SU-DHL-6 (cell line): ENCODE results near the gene SSX2IP.
"Not testable (repeated sequence)": the region's sequence is repeated elsewhere in the genome, so short reads cannot be mapped to it uniquely, and the experiment has no call there.

Source experiments
- H2AFZ ChIP-seq: fragments of 200-600 bp; sonication (generic); 2 replicates; pipeline ENCODE4 v1.6.1; 2014; ENCODE audit warnings: low read depth, mild to moderate bottlenecking, moderate library complexity, mixed read lengths, antibody characterized with exemption, low read length; ENCODE audit not compliant: severe bottlenecking
- H3F3A ChIP-seq: fragments of 200-600 bp; shearing (Covaris generic); 2 replicates; pipeline ENCODE4 v1.6.0; 2016; ENCODE audit warnings: antibody characterized with exemption, mild to moderate bottlenecking; ENCODE audit not compliant: insufficient read depth
- H3K27ac ChIP-seq: fragments of 200-600 bp; sonication (generic); 2 replicates; pipeline ENCODE4 v1.5.1; 2016; ENCODE audit warnings: low read depth, mild to moderate bottlenecking, low read length, moderate library complexity, mixed read lengths
- H3K27me3 ChIP-seq: fragments of 200-600 bp; sonication (generic), shearing (Covaris generic); 2 replicates; pipeline ENCODE4 v1.6.0; 2014; ENCODE audit warnings: mild to moderate bottlenecking, low read length
- H3K36me3 ChIP-seq: fragments of 200-600 bp; sonication (generic); 2 replicates; pipeline ENCODE4 v1.6.1; 2014; ENCODE audit warnings: mild to moderate bottlenecking, low read length, mixed read lengths
- H3K4me2 ChIP-seq: fragments of 300-600, 200-600 bp; shearing (Covaris generic), sonication (generic); 2 replicates; pipeline ENCODE4 v1.6.0; 2014; ENCODE audit warnings: low read length, low read depth, mild to moderate bottlenecking; ENCODE audit not compliant: poor library complexity, severe bottlenecking
- H3K4me3 ChIP-seq: fragments of 200-600 bp; sonication (generic); 2 replicates; pipeline ENCODE4 v1.5.1; 2014; ENCODE audit warnings: antibody characterized with exemption, low read length, mild to moderate bottlenecking, mixed read lengths; ENCODE audit not compliant: insufficient read depth, poor library complexity, severe bottlenecking
- H3K79me2 ChIP-seq: fragments of 200-600 bp; sonication (generic); 2 replicates; pipeline ENCODE4 v1.6.1; 2014; ENCODE audit warnings: mild to moderate bottlenecking, low read length, moderate library complexity; ENCODE audit not compliant: insufficient read depth
- H3K9ac ChIP-seq: fragments of 200-600 bp; sonication (generic); 2 replicates; pipeline ENCODE4 v1.7.0; 2014; ENCODE audit warnings: mild to moderate bottlenecking, low read length
- H3K9me2 ChIP-seq: fragments of 200-600 bp; sonication (generic); replicated peaks from 2 replicates; pipeline ENCODE4 v1.6.1; 2014; ENCODE audit warnings: low read length; ENCODE audit not compliant: insufficient read depth
- H3K9me3 ChIP-seq: fragments of 200-600 bp; sonication (generic); 2 replicates; pipeline ENCODE4 v1.6.1; 2014; ENCODE audit warnings: low read length, mixed read lengths; ENCODE audit not compliant: insufficient read depth
- H4K20me1 ChIP-seq: fragments of 200-600 bp; sonication (generic); 2 replicates; pipeline ENCODE4 v1.6.1; 2014; ENCODE audit warnings: low read depth, mild to moderate bottlenecking, antibody characterized with exemption, low read length, moderate library complexity, mixed read lengths
- CTCF ChIP-seq: fragments of 200-600 bp; sonication (generic); IDR thresholded peaks from one replicate; pipeline ENCODE4 v1.5.1; 2017; ENCODE audit warnings: antibody characterized with exemption, mild to moderate bottlenecking, low read length, moderate library complexity; ENCODE audit not compliant: insufficient read depth, poor library complexity, severe bottlenecking
- EZH2phosphoT487 ChIP-seq: fragments of 200-600 bp; sonication (generic), shearing (Covaris generic); conservative IDR thresholded peaks from 2 replicates; pipeline ENCODE4 v1.6.1; 2018; ENCODE audit warnings: mild to moderate bottlenecking, antibody characterized with exemption, low read length, moderate library complexity, mixed read lengths

Gene SSX2IP

GRCh38 chr1:84722794-84723193 lies 32.5 kb upstream of the SSX2IP start:
- H3K27me3 ChIP-seq = no peaks in the 10 kb centered on the region
- no peak overlapping the region for H3K27ac ChIP-seq
- TF ChIP-seq CTCF (no peak), EZH2phosphoT487 (no peak)
- H3K9ac ChIP-seq = no peak overlapping the region
- no peak overlapping the region for H3K4me3 ChIP-seq
- H3K4me2 ChIP-seq = no peak overlapping the region
- no peaks in the 10 kb centered on the region for H3K9me3 ChIP-seq
- H2AFZ ChIP-seq = no peak overlapping the region
- no peaks in the 10 kb centered on the region for H3K36me3 ChIP-seq
- no peaks in the 10 kb centered on the region for H4K20me1 ChIP-seq
- no peaks in the 10 kb centered on the region for H3K9me2 ChIP-seq
- no peaks in the 10 kb centered on the region for H3F3A ChIP-seq
- no peaks in the 10 kb centered on the region for H3K79me2 ChIP-seq

- not testable (repeated sequence) for H3K27me3 ChIP-seq, H3F3A ChIP-seq, H3K79me2 ChIP-seq, H3K9me3 ChIP-seq, H4K20me1 ChIP-seq, H3K9ac ChIP-seq, H3K27ac ChIP-seq, H3K36me3 ChIP-seq, H3K4me3 ChIP-seq, H2AFZ ChIP-seq, H3K4me2 ChIP-seq, H3K9me2 ChIP-seq
These were observed 31.6 kb upstream of the SSX2IP start for GRCh38 chr1:84721872-84722271.

GRCh38 chr1:84721152-84721551 lies 30.9 kb upstream of the SSX2IP start:
- no peak overlapping the region for H3K27ac ChIP-seq
- no peak overlapping the region for H3K4me2 ChIP-seq
- H2AFZ ChIP-seq = no peak overlapping the region
- no peaks in the 10 kb centered on the region for H3K27me3 ChIP-seq
- no peaks in the 10 kb centered on the region for H3K9me3 ChIP-seq
- H3K36me3 ChIP-seq = no peaks in the 10 kb centered on the region
- H3K9me2 ChIP-seq = no peaks in the 10 kb centered on the region
- H3K9ac ChIP-seq = no peak overlapping the region
- H3K79me2 ChIP-seq = no peaks in the 10 kb centered on the region
- no peaks in the 10 kb centered on the region for H4K20me1 ChIP-seq
- H3K4me3 ChIP-seq = no peak overlapping the region
- TF ChIP-seq CTCF = no peak
- no peak for TF ChIP-seq EZH2phosphoT487
- no peaks in the 10 kb centered on the region for H3F3A ChIP-seq

- no peak overlapping the region for H3K27ac ChIP-seq
- H3K79me2 ChIP-seq = no peaks in the 10 kb centered on the region
- H3K9ac ChIP-seq = no peak overlapping the region
- H3F3A ChIP-seq = no peaks in the 10 kb centered on the region
- H3K9me3 ChIP-seq = no peaks in the 10 kb centered on the region
- H3K36me3 ChIP-seq = no peaks in the 10 kb centered on the region
- H3K27me3 ChIP-seq = no peaks in the 10 kb centered on the region
- TF ChIP-seq CTCF = no peak
- no peak for TF ChIP-seq EZH2phosphoT487
- no peaks in the 10 kb centered on the region for H4K20me1 ChIP-seq
- no peak overlapping the region for H2AFZ ChIP-seq
- no peak overlapping the region for H3K4me3 ChIP-seq
- H3K4me2 ChIP-seq = no peak overlapping the region
- H3K9me2 ChIP-seq = no peaks in the 10 kb centered on the region
These were observed 30.0 kb upstream of the SSX2IP start for GRCh38 chr1:84720221-84720780.
